ENCODE results near the gene FBXO2. TPM values are rescaled to one million over a fixed set of nuclear protein-coding genes. Genes with fewer than 3 reads are reported as not detected.

Gene FBXO2
- total and polyA plus RNA-seq, 9 of the 15 experiments (the other 6 are each of a cell fraction or from before 2014, with no cell fraction given), result 0.04 to 1.9 (median 0.27) TPM

- TF ChIP-seq, protein P1, sequence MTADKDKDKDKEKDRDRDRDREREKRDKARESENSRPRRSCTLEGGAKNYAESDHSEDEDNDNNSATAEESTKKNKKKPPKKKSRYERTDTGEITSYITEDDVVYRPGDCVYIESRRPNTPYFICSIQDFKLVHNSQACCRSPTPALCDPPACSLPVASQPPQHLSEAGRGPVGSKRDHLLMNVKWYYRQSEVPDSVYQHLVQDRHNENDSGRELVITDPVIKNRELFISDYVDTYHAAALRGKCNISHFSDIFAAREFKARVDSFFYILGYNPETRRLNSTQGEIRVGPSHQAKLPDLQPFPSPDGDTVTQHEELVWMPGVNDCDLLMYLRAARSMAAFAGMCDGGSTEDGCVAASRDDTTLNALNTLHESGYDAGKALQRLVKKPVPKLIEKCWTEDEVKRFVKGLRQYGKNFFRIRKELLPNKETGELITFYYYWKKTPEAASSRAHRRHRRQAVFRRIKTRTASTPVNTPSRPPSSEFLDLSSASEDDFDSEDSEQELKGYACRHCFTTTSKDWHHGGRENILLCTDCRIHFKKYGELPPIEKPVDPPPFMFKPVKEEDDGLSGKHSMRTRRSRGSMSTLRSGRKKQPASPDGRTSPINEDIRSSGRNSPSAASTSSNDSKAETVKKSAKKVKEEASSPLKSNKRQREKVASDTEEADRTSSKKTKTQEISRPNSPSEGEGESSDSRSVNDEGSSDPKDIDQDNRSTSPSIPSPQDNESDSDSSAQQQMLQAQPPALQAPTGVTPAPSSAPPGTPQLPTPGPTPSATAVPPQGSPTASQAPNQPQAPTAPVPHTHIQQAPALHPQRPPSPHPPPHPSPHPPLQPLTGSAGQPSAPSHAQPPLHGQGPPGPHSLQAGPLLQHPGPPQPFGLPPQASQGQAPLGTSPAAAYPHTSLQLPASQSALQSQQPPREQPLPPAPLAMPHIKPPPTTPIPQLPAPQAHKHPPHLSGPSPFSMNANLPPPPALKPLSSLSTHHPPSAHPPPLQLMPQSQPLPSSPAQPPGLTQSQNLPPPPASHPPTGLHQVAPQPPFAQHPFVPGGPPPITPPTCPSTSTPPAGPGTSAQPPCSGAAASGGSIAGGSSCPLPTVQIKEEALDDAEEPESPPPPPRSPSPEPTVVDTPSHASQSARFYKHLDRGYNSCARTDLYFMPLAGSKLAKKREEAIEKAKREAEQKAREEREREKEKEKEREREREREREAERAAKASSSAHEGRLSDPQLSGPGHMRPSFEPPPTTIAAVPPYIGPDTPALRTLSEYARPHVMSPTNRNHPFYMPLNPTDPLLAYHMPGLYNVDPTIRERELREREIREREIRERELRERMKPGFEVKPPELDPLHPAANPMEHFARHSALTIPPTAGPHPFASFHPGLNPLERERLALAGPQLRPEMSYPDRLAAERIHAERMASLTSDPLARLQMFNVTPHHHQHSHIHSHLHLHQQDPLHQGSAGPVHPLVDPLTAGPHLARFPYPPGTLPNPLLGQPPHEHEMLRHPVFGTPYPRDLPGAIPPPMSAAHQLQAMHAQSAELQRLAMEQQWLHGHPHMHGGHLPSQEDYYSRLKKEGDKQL (CRISPR knock-in tag; IDR thresholded peaks at IDR 0.05; ENCODE audit: borderline replicate concordance), result no peak
- TF ChIP-seq ZBTB5 (IDR thresholded peaks at IDR 0.05), result no peak
- TF ChIP-seq GMEB1 (CRISPR knock-in tag; IDR thresholded peaks at IDR 0.05), result peak; percentile 73
- no peak for TF ChIP-seq ZNF511 (CRISPR knock-in tag; IDR thresholded peaks at IDR 0.05)
- 0 out of 2 replicates have a peak, but pooled peaks have one; percentile 12 for TF ChIP-seq ZNF12 (CRISPR knock-in tag; IDR thresholded peaks at IDR 0.05)
- no peak for TF ChIP-seq ZNF23 (CRISPR knock-in tag; IDR thresholded peaks at IDR 0.05)
- no peak for TF ChIP-seq CLOCK (CRISPR knock-in tag; IDR thresholded peaks at IDR 0.05; ENCODE audit: borderline replicate concordance)
- peak; percentile 68 for TF ChIP-seq CTBP1 (IDR thresholded peaks at IDR 0.05; ENCODE audit: borderline replicate concordance)
- no peak for TF ChIP-seq SMARCB1 (IDR thresholded peaks at IDR 0.05; ENCODE audit: insufficient read length, low read depth)
- no peak for TF ChIP-seq ZNF174 (CRISPR knock-in tag; IDR thresholded peaks at IDR 0.05)
- TF ChIP-seq ZBTB1 (CRISPR knock-in tag; IDR thresholded peaks at IDR 0.05; ENCODE audit: borderline replicate concordance, low read depth), result peak; percentile 87; the same call in 1 of the 2 replicates
- TF ChIP-seq YY1 (IDR thresholded peaks at IDR 0.05; ENCODE audit: borderline replicate concordance in 1 of 3, control insufficient read depth in 1 of 3, extremely low read depth in 1 of 3, insufficient read depth in 3 of 3, insufficient read length in 1 of 3, insufficient replicate concordance in 2 of 3, low read depth in 1 of 3, low read length in 2 of 3), result peak in 2 of 3 experiments; percentile 45 to 72
These were observed 27.0 kb upstream of the FBXO2 start, which contains the start of gene MAD2L2 (continued) for GRCh38 chr1:11681071-11681771.

Data from K562 (cell line).